ENCODE data around the gene HLA-DRB5. TPM values are rescaled to one million over a fixed set of nuclear protein-coding genes. Genes with fewer than 3 reads are reported as not detected.
"Not testable (repeated sequence)": the region's sequence is repeated elsewhere in the genome, so short reads cannot be mapped to it uniquely, and the experiment has no call there.

Gene HLA-DRB5
- total RNA-seq, 1 donor, result not detected

GRCh38 chr6:32475392-32476206 lies 54.5 kb downstream of the HLA-DRB5 start:
- TF ChIP-seq, protein P1, sequence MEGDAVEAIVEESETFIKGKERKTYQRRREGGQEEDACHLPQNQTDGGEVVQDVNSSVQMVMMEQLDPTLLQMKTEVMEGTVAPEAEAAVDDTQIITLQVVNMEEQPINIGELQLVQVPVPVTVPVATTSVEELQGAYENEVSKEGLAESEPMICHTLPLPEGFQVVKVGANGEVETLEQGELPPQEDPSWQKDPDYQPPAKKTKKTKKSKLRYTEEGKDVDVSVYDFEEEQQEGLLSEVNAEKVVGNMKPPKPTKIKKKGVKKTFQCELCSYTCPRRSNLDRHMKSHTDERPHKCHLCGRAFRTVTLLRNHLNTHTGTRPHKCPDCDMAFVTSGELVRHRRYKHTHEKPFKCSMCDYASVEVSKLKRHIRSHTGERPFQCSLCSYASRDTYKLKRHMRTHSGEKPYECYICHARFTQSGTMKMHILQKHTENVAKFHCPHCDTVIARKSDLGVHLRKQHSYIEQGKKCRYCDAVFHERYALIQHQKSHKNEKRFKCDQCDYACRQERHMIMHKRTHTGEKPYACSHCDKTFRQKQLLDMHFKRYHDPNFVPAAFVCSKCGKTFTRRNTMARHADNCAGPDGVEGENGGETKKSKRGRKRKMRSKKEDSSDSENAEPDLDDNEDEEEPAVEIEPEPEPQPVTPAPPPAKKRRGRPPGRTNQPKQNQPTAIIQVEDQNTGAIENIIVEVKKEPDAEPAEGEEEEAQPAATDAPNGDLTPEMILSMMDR (IDR thresholded peaks at IDR 0.05; ENCODE audit: insufficient read depth, low read depth, low read length), result no peak
- DNase-seq (ENCODE audit: low read depth), result no peak
- H3K4me3 ChIP-seq (ENCODE audit: low read depth, low read length), result no peak overlapping the region

DNA sequence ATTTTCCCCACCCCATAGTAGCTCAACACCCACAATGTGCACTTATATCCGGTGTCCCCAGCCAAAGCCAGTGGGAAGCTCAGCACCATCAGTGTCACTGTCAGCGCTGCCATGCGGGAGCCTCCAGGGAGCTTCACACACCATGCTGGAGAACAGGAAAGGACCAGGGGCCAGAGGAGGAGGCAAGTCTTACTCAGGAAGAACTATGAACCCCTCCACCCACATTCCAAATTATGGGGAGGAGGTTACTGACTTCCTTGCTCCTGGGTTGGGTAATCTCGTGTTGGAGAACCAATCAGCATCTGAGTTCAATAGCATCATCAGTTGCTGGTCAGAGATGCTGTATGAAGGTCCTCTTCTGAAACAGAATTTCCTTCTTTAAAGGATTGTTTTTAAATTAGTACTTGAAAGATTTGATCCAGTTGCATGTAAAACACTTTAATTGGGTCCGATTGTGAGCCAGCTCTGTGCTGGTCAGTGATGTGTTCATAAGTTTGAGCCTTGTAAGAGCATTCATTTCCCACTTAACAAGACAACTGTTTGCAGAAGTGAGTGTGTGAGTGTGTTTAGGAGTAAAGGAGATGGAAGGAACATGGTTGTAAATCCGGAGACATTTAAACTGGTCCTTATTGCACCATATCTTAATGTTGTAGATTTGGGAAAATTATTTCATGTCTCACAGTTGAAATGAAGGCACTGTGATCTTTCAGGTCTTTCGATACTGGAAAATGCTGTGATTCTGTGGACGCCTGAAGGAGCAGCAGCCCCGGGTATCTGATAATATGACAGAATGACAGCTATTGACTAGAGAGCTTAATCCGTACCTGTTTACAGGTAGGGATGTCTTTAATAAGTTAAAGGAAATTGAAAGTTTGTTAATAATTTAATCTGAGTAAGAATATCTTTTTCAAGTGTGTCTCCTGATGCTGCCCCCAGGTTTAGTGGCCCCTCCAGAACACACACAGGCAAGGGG lies 56.4 kb downstream of the HLA-DRB5 start:
- DNase-seq (ENCODE audit: low read depth); H3K4me3 ChIP-seq (ENCODE audit: low read depth, low read length): not testable (repeated sequence)

- no peak for DNase-seq (ENCODE audit: low read depth)
- TF ChIP-seq, protein P1 (IDR thresholded peaks at IDR 0.05; ENCODE audit: insufficient read depth, low read depth, low read length), result no peak
- H3K4me3 ChIP-seq (ENCODE audit: low read depth, low read length), result no peak overlapping the region
Measured at GRCh38 chr6:32472781-32473375, 57.2 kb downstream of the HLA-DRB5 start.

GRCh38 chr6:32467743-32468503 lies 62.2 kb downstream of the HLA-DRB5 start:
- not testable (repeated sequence) for DNase-seq (ENCODE audit: low read depth)

More at GRCh38 chr6:32467743-32468503, 62.2 kb downstream of the HLA-DRB5 start:
- H3K4me3 ChIP-seq (ENCODE audit: low read depth, low read length), result not testable (repeated sequence)

Small RNA genes lying within 50 kb of the gene (small RNA-seq; reads per million reads assigned to genes)
- gene RNU1-61P, result not detected

Other genes with a start within 250 kb of the HLA-DRB5 start
- under 0.01 TPM in 1 of 2 replicates, not detected in the other for gene TSBP1, start 158.4 kb downstream of the HLA-DRB5 start, total RNA-seq
- gene BTNL2, start 123.1 kb downstream of the HLA-DRB5 start, total RNA-seq, result not detected in 2 replicates
- not detected in 2 replicates for gene HLA-DRA, start 90.4 kb downstream of the HLA-DRB5 start, total RNA-seq
- not detected in 2 replicates for gene HLA-DRB1, start 59.6 kb upstream of the HLA-DRB5 start, total RNA-seq
- not detected in 2 replicates for gene HLA-DQA1, start 107.1 kb upstream of the HLA-DRB5 start, total RNA-seq
- not detected in 2 replicates for gene HLA-DQB1, start 136.4 kb upstream of the HLA-DRB5 start, total RNA-seq
- not detected in 2 replicates for gene HLA-DQA2, start 211.1 kb upstream of the HLA-DRB5 start, total RNA-seq
- not detected in 2 replicates for gene HLA-DQB2, start 233.2 kb upstream of the HLA-DRB5 start, total RNA-seq